ENCODE measurements around the gene KCNE5. TPM values are rescaled to one million over a fixed set of nuclear protein-coding genes. Genes with fewer than 3 reads are reported as not detected.
"Not testable (repeated sequence)": the region's sequence is repeated elsewhere in the genome, so short reads cannot be mapped to it uniquely, and the experiment has no call there.

KCNE5 gene, protein sequence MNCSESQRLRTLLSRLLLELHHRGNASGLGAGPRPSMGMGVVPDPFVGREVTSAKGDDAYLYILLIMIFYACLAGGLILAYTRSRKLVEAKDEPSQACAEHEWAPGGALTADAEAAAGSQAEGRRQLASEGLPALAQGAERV
- total RNA-seq = under 1 TPM; 0.28 to 0.38 TPM

DNA sequence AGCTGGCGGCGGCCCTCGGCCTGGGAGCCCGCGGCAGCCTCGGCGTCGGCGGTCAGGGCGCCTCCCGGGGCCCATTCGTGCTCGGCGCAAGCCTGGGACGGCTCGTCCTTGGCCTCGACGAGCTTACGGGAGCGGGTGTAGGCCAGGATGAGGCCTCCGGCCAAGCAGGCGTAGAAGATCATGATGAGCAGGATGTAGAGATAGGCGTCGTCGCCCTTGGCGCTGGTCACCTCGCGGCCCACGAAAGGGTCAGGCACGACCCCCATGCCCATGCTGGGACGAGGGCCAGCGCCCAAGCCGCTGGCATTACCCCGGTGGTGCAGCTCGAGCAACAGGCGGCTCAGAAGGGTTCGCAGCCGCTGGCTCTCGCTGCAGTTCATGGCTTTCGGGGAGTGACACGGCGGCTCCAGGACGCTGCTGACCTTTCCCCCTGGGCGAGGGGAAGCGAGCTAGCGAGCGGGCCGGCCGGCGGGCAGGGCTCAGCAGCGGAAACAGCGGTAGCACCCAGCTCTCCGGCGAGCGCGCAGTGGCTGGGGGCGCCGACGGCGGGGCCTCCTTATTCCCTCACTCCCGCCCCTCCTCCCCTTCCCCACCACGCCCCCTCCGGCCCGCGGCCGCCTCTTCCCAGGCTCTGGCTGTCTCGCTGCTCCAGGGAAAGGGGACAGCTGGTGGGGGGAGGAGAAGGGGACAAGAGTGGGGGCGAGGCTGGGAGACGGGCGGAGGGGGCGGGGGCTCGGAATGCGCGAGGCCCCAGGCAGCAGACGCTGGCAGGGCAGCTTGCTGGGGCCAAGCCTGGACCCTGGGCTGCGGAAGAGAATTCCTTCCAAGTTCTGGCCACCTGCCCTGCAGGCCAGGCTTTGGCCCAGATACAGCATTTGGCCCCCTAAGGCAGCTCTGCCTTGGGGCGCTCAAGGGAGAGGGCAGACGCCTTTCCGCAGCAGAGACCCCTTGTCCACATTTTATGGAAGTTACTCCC lies at the start of gene KCNE5:
KCNE5 (minus strand) TSS at position 532 of the 976 bp plus-strand sequence; CDS start at position 380, 152 bp downstream.
- H3K9me3 Mint-ChIP-seq = no peaks in the 10 kb centered on the region
- peaks cover 5% of the 10 kb centered on the region for H3K36me3 Mint-ChIP-seq (ENCODE audit: low read depth)
- peaks cover 3% of the 10 kb centered on the region for H3K4me1 Mint-ChIP-seq
- no peaks in the 10 kb centered on the region for H3K27me3 Mint-ChIP-seq
- DNase-seq = no peak
- H3K27ac Mint-ChIP-seq = no peak within 1 kb of the TSS
- no peak within 1 kb of the TSS for H3K4me3 Mint-ChIP-seq
- ChIA-PET POLR2A (interaction anchor here (0.7 kb wide), 1 partner anchor 13 kb away, joined by 4 read pairs; no protein-coding TSS in a partner anchor), CTCF (no interaction called here)

DNA sequence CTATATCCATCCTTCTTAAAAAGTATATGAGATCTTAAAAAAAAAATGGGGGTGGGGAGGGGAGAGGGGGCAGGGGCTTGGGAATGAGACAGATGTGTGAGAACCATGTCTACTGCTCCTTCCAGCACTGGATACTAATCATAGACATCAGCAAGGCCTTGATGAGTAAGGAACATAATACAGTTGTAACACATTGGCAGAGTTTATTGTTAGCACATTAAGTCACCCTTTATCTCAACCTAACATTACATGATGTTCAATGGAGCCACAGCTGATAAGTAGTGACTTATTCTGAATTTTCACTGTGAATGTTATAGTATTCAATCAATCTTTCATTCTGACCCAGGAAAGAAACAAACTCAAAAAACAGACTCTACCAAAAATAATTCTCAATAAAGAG lies 47.3 kb upstream of the KCNE5 start:
- Mint-ChIP-seq H3K36me3 (ENCODE audit: low read depth) (peaks cover 44% of the 10 kb centered on the region), H3K9me3 (no peaks in the 10 kb centered on the region), H3K27me3 (no peaks in the 10 kb centered on the region), H3K4me3 (no peak overlapping the region), H3K27ac (no peak overlapping the region), H3K4me1 (peaks cover 6% of the 10 kb centered on the region)
- CTCF ChIA-PET = no interaction called here
- POLR2A ChIA-PET = no interaction called here
- DNase-seq = no peak

DNA sequence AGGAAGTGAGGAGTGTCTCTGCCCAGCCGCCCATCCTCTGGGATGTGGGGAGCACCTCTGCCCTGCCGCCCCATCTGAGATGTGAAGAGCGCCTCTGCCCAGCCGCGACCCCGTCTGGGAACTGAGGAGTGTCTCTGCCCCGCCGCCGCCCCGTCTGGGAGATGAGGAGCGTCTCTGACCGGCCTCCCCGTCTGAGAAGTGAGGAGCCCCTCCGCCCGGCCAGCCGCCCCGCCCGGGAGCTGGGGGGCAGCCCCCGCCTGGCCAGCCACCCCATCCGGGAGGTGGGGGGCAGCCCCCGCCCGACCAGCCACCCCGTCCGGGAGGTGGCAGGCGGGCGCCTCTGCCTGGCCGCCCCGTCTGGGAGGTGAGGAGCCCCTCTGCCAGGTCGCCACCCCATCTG lies 46.2 kb upstream of the KCNE5 start:
- DNase-seq, H3K27me3 Mint-ChIP-seq, H3K4me3 Mint-ChIP-seq, H3K27ac Mint-ChIP-seq, H3K9me3 Mint-ChIP-seq, CTCF ChIA-PET, H3K4me1 Mint-ChIP-seq, POLR2A ChIA-PET: not testable (repeated sequence)
- peaks cover 44% of the 10 kb centered on the region for H3K36me3 Mint-ChIP-seq (ENCODE audit: low read depth)

DNA sequence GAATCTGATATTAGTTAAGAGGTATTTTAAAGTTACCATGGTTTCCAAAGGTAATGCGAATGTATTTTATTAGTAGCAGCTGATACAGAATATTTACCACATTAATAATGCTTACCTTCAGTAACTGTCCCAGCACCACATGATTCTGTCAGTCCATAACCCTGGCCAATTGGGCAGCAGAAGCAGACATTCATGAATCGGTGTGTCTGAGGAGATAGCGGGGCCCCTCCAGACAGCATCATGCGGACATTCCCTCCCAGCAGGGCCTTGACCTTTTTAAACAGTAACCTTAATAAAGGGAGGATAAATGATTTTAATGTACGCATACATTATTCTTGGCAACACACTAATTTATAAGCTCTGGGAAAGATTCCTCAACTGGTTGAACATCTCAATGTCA lies 43.0 kb upstream of the KCNE5 start:
- CTCF ChIA-PET = interaction anchor here (0.7 kb wide), 1 partner anchor 102 kb away, joined by 4 read pairs; no protein-coding TSS in a partner anchor
- no peaks in the 10 kb centered on the region for H3K27me3 Mint-ChIP-seq
- H3K27ac Mint-ChIP-seq = no peak overlapping the region
- no peaks in the 10 kb centered on the region for H3K9me3 Mint-ChIP-seq
- no peak overlapping the region for H3K4me3 Mint-ChIP-seq
- POLR2A ChIA-PET = no interaction called here
- H3K4me1 Mint-ChIP-seq = no peaks in the 10 kb centered on the region
- peaks cover 56% of the 10 kb centered on the region for H3K36me3 Mint-ChIP-seq (ENCODE audit: low read depth)
- DNase-seq = no peak

DNA sequence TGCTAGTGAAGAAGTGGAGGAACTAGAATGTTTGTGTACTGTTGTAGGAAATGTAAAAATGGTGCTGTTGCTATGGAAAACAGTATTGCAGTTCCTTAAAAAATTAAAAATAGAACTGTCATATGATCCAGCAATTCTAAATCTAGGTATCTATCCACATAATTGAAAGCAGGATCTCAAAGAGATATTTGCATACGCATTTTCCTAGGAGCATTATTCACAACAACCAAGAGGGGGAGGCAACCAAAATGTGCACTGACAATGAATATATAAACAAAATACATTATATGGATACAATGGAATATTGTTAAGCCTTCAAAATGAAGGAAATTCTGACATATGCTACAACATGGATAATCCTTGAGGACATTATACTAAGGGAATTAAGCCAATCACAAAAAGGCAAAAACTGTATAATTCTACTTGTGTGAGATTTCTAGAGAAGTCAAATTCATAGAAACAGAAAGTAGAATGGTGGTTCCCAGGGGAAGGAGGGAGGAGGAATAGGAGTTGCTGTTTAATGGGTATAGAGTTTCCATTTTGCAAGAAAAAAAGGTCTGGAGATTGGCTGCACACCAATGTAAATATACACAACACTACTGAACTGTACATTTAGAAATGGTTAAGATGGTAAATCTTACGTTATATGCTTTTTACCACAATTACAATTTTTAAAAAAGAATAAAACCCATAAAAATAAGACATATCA lies 35.6 kb upstream of the KCNE5 start:
- DNase-seq = no peak
- no peak overlapping the region for H3K4me3 Mint-ChIP-seq
- H3K4me1 Mint-ChIP-seq = no peaks in the 10 kb centered on the region
- peaks cover 4% of the 10 kb centered on the region for H3K9me3 Mint-ChIP-seq
- ChIA-PET CTCF (no interaction called here), POLR2A (no interaction called here)
- no peak overlapping the region for H3K27ac Mint-ChIP-seq
- H3K27me3 Mint-ChIP-seq = no peaks in the 10 kb centered on the region
- peaks cover 71% of the 10 kb centered on the region for H3K36me3 Mint-ChIP-seq (ENCODE audit: low read depth)

DNA sequence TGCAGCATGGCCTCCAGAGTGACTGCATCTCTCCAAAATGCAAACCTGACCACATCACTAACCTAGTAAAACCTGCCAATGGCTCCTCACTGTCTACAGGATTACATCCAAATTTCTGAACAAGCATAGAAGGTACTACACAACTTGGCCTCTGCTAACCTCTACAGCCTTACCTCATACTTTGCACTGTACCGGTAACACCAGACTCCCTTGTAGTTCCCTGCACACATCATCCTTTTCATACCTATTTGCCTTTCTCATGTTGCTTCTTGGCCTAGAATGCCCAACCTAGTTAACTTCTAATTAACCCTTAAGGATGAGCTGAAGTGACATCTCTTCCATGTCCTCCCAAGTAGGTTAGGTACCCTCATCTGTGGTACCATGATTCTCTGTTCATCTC lies 33.4 kb upstream of the KCNE5 start:
- Mint-ChIP-seq H3K9me3 (peaks cover 4% of the 10 kb centered on the region), H3K4me3 (no peak overlapping the region), H3K4me1 (no peaks in the 10 kb centered on the region)

DNA sequence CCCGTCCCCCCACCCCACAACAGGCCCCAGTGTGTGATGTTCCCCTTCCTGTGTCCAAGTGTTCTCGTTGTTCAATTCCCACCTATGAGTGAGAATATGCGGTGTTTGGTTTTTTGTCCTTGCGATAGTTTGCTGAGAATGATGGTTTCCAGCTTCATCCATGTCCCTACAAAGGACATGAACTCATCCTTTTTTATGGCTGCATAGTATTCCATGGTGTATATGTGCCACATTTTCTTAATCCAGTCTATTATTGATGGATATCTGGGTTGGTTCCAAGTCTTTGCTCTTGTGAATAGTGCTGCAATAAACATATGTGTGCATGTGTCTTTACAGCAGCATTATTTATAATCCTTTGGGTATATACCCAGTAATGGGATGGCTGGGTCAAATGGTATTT lies 32.4 kb upstream of the KCNE5 start:
- POLR2A ChIA-PET, H3K4me1 Mint-ChIP-seq, H3K9me3 Mint-ChIP-seq, H3K27me3 Mint-ChIP-seq, H3K4me3 Mint-ChIP-seq, DNase-seq, CTCF ChIA-PET, H3K27ac Mint-ChIP-seq: not testable (repeated sequence)
- peaks cover 58% of the 10 kb centered on the region for H3K36me3 Mint-ChIP-seq (ENCODE audit: low read depth)

More for the DNA sequence above, 33.4 kb upstream of the KCNE5 start:
- no peak for DNase-seq
- peaks cover 67% of the 10 kb centered on the region for H3K36me3 Mint-ChIP-seq (ENCODE audit: low read depth)
- ChIA-PET CTCF (no interaction called here), POLR2A (no interaction called here)
- no peaks in the 10 kb centered on the region for H3K27me3 Mint-ChIP-seq
- no peak overlapping the region for H3K27ac Mint-ChIP-seq

DNA sequence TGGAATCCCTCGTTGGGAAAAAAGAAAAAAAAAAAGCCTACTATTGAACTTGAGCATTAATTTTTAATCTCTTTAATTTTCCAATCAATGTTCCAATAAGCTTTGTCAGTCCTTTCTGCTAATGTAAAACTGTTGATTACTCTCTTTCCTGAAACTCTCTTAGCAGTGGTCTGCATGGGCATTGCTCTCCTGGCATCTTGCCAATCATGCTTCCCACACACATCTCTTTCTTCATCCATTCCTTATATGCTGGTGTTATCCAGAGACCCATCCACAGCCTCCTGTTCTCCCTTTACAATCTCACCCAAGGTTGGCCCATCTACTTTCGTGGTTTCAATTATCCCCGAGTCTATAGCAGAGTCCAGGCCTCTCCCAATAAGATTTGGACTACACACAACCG lies 31.8 kb upstream of the KCNE5 start:
- Mint-ChIP-seq H3K27me3 (no peaks in the 10 kb centered on the region), H3K9me3 (peaks cover 4% of the 10 kb centered on the region), H3K4me1 (no peaks in the 10 kb centered on the region), H3K27ac (no peak overlapping the region), H3K36me3 (ENCODE audit: low read depth) (peaks cover 54% of the 10 kb centered on the region), H3K4me3 (no peak overlapping the region)
- ChIA-PET POLR2A (no interaction called here), CTCF (no interaction called here)
- no peak for DNase-seq

DNA sequence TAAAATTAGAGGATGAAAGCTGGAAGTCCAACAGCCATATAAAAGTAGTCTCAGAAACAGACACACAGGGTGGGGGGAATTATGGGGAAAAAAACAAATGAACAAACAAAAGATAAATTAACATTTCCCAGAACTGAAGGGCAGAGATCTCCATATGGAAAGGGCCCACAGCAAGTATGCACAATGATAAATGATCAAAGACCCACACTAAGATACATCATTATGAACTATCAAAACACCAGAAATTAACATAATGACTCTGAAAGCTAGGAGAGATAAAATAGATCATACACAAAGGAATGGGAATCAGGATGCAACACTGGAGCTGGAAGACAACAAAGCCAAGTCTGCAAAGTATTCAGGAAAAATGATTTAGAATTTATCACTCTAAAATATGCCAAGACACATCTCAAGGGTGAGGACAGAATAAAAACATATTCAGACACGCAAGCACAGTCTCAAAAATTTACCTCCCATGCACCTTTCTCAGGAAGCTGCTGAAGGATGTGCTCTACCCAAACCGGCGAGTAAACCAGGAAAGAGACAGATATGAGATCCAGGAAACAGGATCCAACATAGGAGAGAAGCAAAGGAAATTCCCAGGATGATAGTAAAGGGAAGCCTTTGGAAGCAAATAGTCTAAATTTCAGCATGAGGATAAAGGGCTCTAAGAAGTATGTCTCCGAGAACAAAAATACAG lies 30.7 kb upstream of the KCNE5 start:
- no peak overlapping the region for H3K27ac Mint-ChIP-seq
- no peak overlapping the region for H3K4me3 Mint-ChIP-seq
- peaks cover 4% of the 10 kb centered on the region for H3K9me3 Mint-ChIP-seq
- H3K27me3 Mint-ChIP-seq = no peaks in the 10 kb centered on the region
- H3K36me3 Mint-ChIP-seq (ENCODE audit: low read depth) = peaks cover 52% of the 10 kb centered on the region
- ChIA-PET CTCF (interaction anchor here (0.9 kb wide), 1 partner anchor 57 kb away, joined by 3 read pairs; no protein-coding TSS in a partner anchor), POLR2A (no interaction called here)
- DNase-seq = no peak
- no peaks in the 10 kb centered on the region for H3K4me1 Mint-ChIP-seq

DNA sequence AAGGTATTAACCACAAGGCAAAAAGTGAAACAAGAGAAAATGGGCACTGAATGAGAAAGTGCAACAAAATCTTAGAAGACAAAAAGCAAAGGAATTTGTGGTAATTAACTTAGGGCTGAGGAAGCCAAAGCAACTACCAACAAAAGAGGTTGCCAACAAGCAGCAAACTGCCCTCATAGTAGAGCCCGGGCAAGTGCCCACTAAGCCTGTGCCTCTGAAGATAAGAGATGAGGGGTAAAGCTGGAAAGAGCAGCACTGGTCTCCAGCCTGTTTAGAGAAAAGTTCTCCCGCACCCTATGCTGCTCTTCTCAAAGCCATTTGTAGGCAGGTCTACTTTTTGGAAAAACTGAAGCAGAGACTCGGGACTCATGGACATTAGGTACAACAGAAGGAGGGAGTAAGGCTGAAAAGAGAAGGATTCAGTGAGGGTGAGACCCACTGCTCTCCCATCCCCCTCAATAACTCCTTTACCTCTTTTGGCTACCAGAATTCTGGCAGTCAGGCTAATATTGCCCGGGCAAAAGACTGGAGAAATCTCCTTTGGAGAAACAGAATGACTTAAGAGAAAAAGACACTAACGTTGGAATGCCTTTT lies 29.6 kb upstream of the KCNE5 start:
- no peak for DNase-seq
- peaks cover 44% of the 10 kb centered on the region for H3K36me3 Mint-ChIP-seq (ENCODE audit: low read depth)
- H3K9me3 Mint-ChIP-seq = peaks cover 4% of the 10 kb centered on the region
- POLR2A ChIA-PET = no interaction called here
- H3K4me3 Mint-ChIP-seq = no peak overlapping the region
- H3K27me3 Mint-ChIP-seq = no peaks in the 10 kb centered on the region
- no peaks in the 10 kb centered on the region for H3K4me1 Mint-ChIP-seq
- H3K27ac Mint-ChIP-seq = no peak overlapping the region
- CTCF ChIA-PET = interaction anchor here (0.9 kb wide), 1 partner anchor 58 kb away, joined by 3 read pairs; no protein-coding TSS in a partner anchor

DNA sequence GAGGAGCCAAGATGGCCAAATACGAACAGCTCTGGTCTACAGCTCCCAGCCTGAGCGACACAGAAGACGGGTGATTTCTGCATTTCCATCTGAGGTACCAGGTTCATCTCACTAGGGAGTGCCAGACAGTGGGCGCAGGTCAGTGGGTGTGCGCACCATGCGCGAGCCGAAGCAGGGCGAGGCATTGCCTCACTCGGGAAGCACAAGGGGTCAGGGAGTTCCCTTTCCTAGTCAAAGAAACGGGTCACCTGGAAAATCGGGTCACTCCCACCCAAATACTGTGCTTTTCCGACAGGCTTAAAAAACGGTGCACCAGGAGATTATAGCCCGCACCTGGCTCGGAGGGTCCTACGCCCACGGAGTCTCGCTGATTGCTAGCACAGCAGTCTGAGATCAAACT lies 19.7 kb upstream of the KCNE5 start:
- H3K27ac Mint-ChIP-seq, CTCF ChIA-PET, DNase-seq, H3K4me1 Mint-ChIP-seq, H3K4me3 Mint-ChIP-seq, H3K27me3 Mint-ChIP-seq, H3K9me3 Mint-ChIP-seq, POLR2A ChIA-PET: not testable (repeated sequence)
- peaks cover 21% of the 10 kb centered on the region for H3K36me3 Mint-ChIP-seq (ENCODE audit: low read depth)

DNA sequence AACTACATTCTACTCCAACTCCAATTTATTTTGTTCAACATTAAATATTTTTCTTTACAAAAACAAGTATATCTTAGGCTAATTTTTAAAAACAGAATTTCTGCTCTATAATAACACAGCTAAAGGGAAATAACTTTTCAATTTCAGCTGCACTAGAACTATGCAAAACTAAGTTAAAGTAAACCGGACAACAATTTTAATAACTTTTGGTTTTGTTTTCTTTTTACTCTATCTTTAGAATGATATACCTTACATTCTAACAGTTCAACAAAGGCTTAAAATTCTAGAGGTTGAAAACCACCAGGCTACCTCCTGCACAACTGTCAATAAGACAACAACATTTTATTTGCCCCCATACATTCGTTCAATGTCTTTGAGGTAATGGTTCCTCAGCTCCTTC lies 18.7 kb upstream of the KCNE5 start:
- POLR2A ChIA-PET = no interaction called here
- no peaks in the 10 kb centered on the region for H3K9me3 Mint-ChIP-seq

More for the DNA sequence above, 18.7 kb upstream of the KCNE5 start:
- CTCF ChIA-PET = no interaction called here
- peaks cover 17% of the 10 kb centered on the region for H3K4me1 Mint-ChIP-seq
- peaks cover 26% of the 10 kb centered on the region for H3K36me3 Mint-ChIP-seq (ENCODE audit: low read depth)
- no peak overlapping the region for H3K27ac Mint-ChIP-seq
- no peaks in the 10 kb centered on the region for H3K27me3 Mint-ChIP-seq
- DNase-seq = no peak
- H3K4me3 Mint-ChIP-seq = no peak overlapping the region
